HFFc6 (cell line): ENCODE results near the gene NGEF. TPM values are rescaled to one million over a fixed set of nuclear protein-coding genes. Genes with fewer than 3 reads are reported as not detected.

Experiments used
- DNase-seq: peaks from one replicate; pipeline ENCODE4 v3.0.0-alpha.2; 2018
- H3K27ac Mint-ChIP-seq: 2 replicates; pipeline ENCODE4 v1.8.0; 2020; ENCODE audit warnings: mild to moderate bottlenecking, mixed read lengths
- H3K27me3 Mint-ChIP-seq: 2 replicates; pipeline ENCODE4 v1.8.0; 2021; ENCODE audit warnings: mild to moderate bottlenecking, moderate library complexity, mixed read lengths; ENCODE audit not compliant: insufficient read depth
- H3K36me3 Mint-ChIP-seq: 2 replicates; pipeline ENCODE4 v1.8.0; 2021; ENCODE audit warnings: low read depth, mixed read lengths
- H3K4me1 Mint-ChIP-seq: 2 replicates; pipeline ENCODE4 v1.8.0; 2020; ENCODE audit warnings: low read depth, mixed read lengths
- H3K4me3 Mint-ChIP-seq: 2 replicates; pipeline ENCODE4 v1.8.0; 2020; ENCODE audit warnings: mild to moderate bottlenecking, moderate library complexity, mixed read lengths
- H3K9me3 Mint-ChIP-seq: 2 replicates; pipeline ENCODE4 v1.8.0; 2020; ENCODE audit warnings: mild to moderate bottlenecking, mixed read lengths
- CTCF ChIP-seq: fragments of 200-600 bp; sonication (generic); IDR thresholded peaks from 2 replicates; pipeline ENCODE4 v1.5.0; 2021; ENCODE audit warnings: antibody characterized with exemption, mild to moderate bottlenecking
- total RNA-seq, 6 experiments: library from RNA; stranded (reverse); fragmentation: NEBNext Ultra II Directional; extraction: Animal tissue kit (Norgen Biotek cat#: 25700); gene quantifications; 2 replicates in 1 of 6; 3 replicates in 5 of 6; pipeline ENCODE4 v1.2.3, GENCODE V29; 2021

The NGEF gene
- total RNA-seq, 6 experiments from 2014 or later: 0.20 to 0.36 (median 0.28) TPM; not detected in 3

GRCh38 chr2:232884549-232885263 is 128.3 kb downstream of the NGEF start:
- no peaks in the 10 kb centered on the region for H3K4me1 Mint-ChIP-seq
- no peak for TF ChIP-seq CTCF
- H3K27ac Mint-ChIP-seq: no peak overlapping the region

GRCh38 chr2:232884001-232884421 is 129.0 kb downstream of the NGEF start:
- H3K4me3 Mint-ChIP-seq: no peak overlapping the region
- H3K27me3 Mint-ChIP-seq: peaks cover 22% of the 10 kb centered on the region
- no peaks in the 10 kb centered on the region for H3K36me3 Mint-ChIP-seq
- no peaks in the 10 kb centered on the region for H3K9me3 Mint-ChIP-seq
- no peak for TF ChIP-seq CTCF
- H3K4me1 Mint-ChIP-seq: no peaks in the 10 kb centered on the region
- no peak for DNase-seq
- H3K27ac Mint-ChIP-seq: no peak overlapping the region

More at GRCh38 chr2:232884549-232885263, 128.3 kb downstream of the NGEF start:
- DNase-seq: no peak
- Mint-ChIP-seq H3K9me3 (no peaks in the 10 kb centered on the region), H3K4me3 (no peak overlapping the region), H3K27me3 (peaks cover 22% of the 10 kb centered on the region), H3K36me3 (no peaks in the 10 kb centered on the region)

DNA sequence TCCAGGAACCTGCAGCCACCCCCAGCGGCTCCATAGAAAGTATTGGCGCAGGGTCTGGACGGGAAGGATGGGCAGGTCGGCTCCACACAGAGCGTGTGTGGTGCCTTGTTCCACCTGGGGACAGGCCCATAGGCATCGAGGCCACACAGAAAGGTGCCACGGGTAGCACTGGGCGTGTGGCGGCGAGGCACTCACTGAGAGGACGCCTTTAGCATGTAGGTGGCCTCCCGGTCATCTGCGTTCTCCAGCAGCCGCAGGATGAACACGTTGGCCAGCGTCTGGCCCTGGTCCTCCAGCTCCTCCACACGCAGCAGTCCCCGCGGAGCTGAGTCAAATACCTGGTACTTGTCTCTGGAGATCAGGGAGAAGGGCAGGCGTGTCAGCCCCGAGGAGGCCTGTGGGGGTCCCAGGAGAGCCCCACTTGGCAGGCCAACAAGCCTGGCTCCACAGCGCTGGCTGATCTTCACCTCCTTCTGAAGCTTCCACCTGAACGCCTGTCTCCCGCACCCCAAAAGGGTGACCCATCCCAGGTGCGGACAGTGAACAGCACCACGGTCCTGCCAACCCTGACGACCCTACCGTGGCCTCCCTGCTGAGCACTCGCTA is 129.8 kb downstream of the NGEF start:
- no peaks in the 10 kb centered on the region for H3K36me3 Mint-ChIP-seq
- DNase-seq: no peak
- H3K9me3 Mint-ChIP-seq: no peaks in the 10 kb centered on the region
- no peak for TF ChIP-seq CTCF
- H3K27me3 Mint-ChIP-seq: peaks cover 22% of the 10 kb centered on the region
- H3K4me3 Mint-ChIP-seq: no peak overlapping the region
- H3K27ac Mint-ChIP-seq: no peak overlapping the region
- no peaks in the 10 kb centered on the region for H3K4me1 Mint-ChIP-seq

- DNase-seq: no peak
- Mint-ChIP-seq H3K9me3 (no peaks in the 10 kb centered on the region), H3K36me3 (no peaks in the 10 kb centered on the region), H3K4me3 (no peak overlapping the region), H3K4me1 (no peaks in the 10 kb centered on the region), H3K27me3 (peaks cover 18% of the 10 kb centered on the region), H3K27ac (no peak overlapping the region)
- TF ChIP-seq CTCF: no peak
Measured at GRCh38 chr2:232882505-232883115, 130.4 kb downstream of the NGEF start.

DNA sequence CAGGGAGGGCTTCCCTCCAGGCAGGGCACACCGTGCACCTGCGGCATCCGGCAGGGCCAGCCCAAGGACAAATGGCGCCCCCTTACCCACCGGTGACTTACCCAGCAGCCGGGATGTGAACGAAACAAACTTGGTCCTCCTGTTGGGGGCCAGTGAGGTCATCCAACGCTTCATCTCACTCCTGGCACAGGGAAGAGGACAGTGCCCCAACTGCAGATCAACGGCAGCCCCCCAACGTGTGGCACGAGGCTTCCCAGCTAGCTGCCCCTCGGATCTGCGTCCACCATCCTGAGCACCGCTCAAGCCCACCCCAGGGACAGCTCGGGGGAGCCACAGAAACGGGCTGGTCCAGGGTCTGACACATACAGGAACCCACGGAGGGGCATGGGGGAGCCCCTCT is 131.0 kb downstream of the NGEF start:
- Mint-ChIP-seq H3K4me1 (no peaks in the 10 kb centered on the region), H3K4me3 (no peak overlapping the region), H3K27me3 (peaks cover 18% of the 10 kb centered on the region), H3K36me3 (no peaks in the 10 kb centered on the region), H3K9me3 (no peaks in the 10 kb centered on the region), H3K27ac (no peak overlapping the region)
- TF ChIP-seq CTCF: no peak
- no peak for DNase-seq
